PC-9 (cell line): ENCODE data around the gene IQSEC3. TPM values are rescaled to one million over a fixed set of nuclear protein-coding genes. Genes with fewer than 3 reads are reported as not detected.

Experiments used
- BruUV-seq: library from RNA; stranded (reverse); fragments of 400-500 nt; replicated peaks from 2 replicates; lab custom pipeline; 2021; lab: Mats Ljungman, UMichigan
- CTCF ChIA-PET: fragments of 300-600 bp; sonication (Branson Sonifier 250); formaldehyde crosslinking; loops from one replicate; lab custom pipeline; 2022; ENCODE audit warnings: antibody characterized with exemption; lab: Charles Lee
- POLR2A ChIA-PET: fragments of 300-600 bp; sonication (Branson Sonifier 250); formaldehyde crosslinking; loops from one replicate; lab custom pipeline; 2022; ENCODE audit warnings: antibody characterized with exemption; ENCODE audit not compliant: unreplicated experiment; lab: Charles Lee
- DNase-seq, 2 experiments: peaks; one replicate each; pipeline versions ENCODE4 v3.0.0 to v3.0.0-alpha.2; 2015 to 2022; ENCODE audit warnings: mixed read lengths in 1 of 2
- H2AFZ ChIP-seq: fragments of 200-600 bp; sonication (generic); 2 replicates; pipeline ENCODE4 v1.8.1; 2017; ENCODE audit warnings: antibody characterized with exemption
- H3F3A ChIP-seq: fragments of 200-600 bp; sonication (generic); 2 replicates; pipeline ENCODE4 v1.8.1; 2017; ENCODE audit warnings: antibody characterized with exemption, mild to moderate bottlenecking, low read depth; ENCODE audit not compliant: insufficient read depth
- H3K27ac ChIP-seq: fragments of 200-600 bp; sonication (generic); 2 replicates; pipeline ENCODE4 v1.6.1; 2016; ENCODE audit warnings: mixed run types
- H3K27me3 ChIP-seq: fragments of 200-600 bp; sonication (generic); 2 replicates; pipeline ENCODE4 v1.6.1; 2016; ENCODE audit warnings: low read depth, mixed run types; ENCODE audit not compliant: insufficient read depth
- H3K36me3 ChIP-seq: fragments of 200-600 bp; sonication (generic); 2 replicates; pipeline ENCODE4 v1.6.1; 2016; ENCODE audit warnings: low read depth, mixed run types
- H3K4me1 ChIP-seq: fragments of 200-600 bp; sonication (generic); replicated peaks from 2 replicates; pipeline ENCODE4 v1.6.1; 2016; ENCODE audit warnings: mixed run types; ENCODE audit not compliant: insufficient read depth
- H3K4me2 ChIP-seq: fragments of 200-600 bp; sonication (generic); 2 replicates; pipeline ENCODE4 v1.6.1; 2017; ENCODE audit warnings: mixed run types
- H3K4me3 ChIP-seq: fragments of 200-600 bp; sonication (generic); 2 replicates; pipeline ENCODE4 v1.6.1; 2016; ENCODE audit warnings: mixed run types
- H3K79me2 ChIP-seq: fragments of 200-600 bp; sonication (generic); 2 replicates; pipeline ENCODE4 v1.6.1; 2017; ENCODE audit warnings: low read depth, mixed run types
- H3K9me2 ChIP-seq: fragments of 200-600 bp; sonication (generic); 2 replicates; pipeline ENCODE4 v1.8.1; 2017; ENCODE audit warnings: mild to moderate bottlenecking; ENCODE audit not compliant: insufficient read depth
- H3K9me3 ChIP-seq: fragments of 200-600 bp; sonication (generic); 2 replicates; pipeline ENCODE4 v1.8.1; 2016; ENCODE audit warnings: low read depth; ENCODE audit not compliant: insufficient read depth
- H4K20me1 ChIP-seq: fragments of 200-600 bp; sonication (generic); 2 replicates; pipeline ENCODE4 v1.8.1; 2017; ENCODE audit not compliant: insufficient read depth
- CTCF ChIP-seq: fragments of 200-600 bp; sonication (generic); conservative IDR thresholded peaks from 2 replicates; pipeline ENCODE4 v1.6.1; 2017; ENCODE audit warnings: mixed run types, antibody characterized with exemption, mild to moderate bottlenecking, moderate library complexity
- EZH2 ChIP-seq: fragments of 200-600 bp; sonication (generic); IDR thresholded peaks from 2 replicates; pipeline ENCODE4 v1.8.0; 2017; ENCODE audit warnings: antibody characterized with exemption, low read depth
- intact Hi-C: fragments of 100-400 bp; cut with micrococcal nuclease; formaldehyde crosslinking; loops from one replicate; pipeline ENCODE4 v1.10.0; 2022; ENCODE audit not compliant: unreplicated experiment
- total RNA-seq: library from RNA; stranded (reverse); gene quantifications from 2 replicates; pipeline ENCODE4 v1.2.3, GENCODE V29; 2021

The IQSEC3 gene
- total RNA-seq, 1 experiment from 2014 or later: not detected

GRCh38 chr12:191541-191940, 125.0 kb downstream of the IQSEC3 start:
- H3K27ac ChIP-seq: no peak overlapping the region

GRCh38 chr12:193261-193660, 126.7 kb downstream of the IQSEC3 start:
- no peaks in the 10 kb centered on the region for H3K9me2 ChIP-seq
- no peaks in the 10 kb centered on the region for H3F3A ChIP-seq
- H3K9me3 ChIP-seq: no peaks in the 10 kb centered on the region
- no peak overlapping the region for H3K4me2 ChIP-seq
- no peak for TF ChIP-seq CTCF
- TF ChIP-seq EZH2: no peak
- no peak overlapping the region for H2AFZ ChIP-seq
- H3K4me3 ChIP-seq: no peak overlapping the region
- no peak overlapping the region for H3K27ac ChIP-seq
- intact Hi-C loops: no loop called here
- DNase-seq: no peak
- no peaks in the 10 kb centered on the region for H3K36me3 ChIP-seq
- POLR2A ChIA-PET: no interaction called here
- H4K20me1 ChIP-seq: no peaks in the 10 kb centered on the region
- H3K4me1 ChIP-seq: no peaks in the 10 kb centered on the region
- H3K27me3 ChIP-seq: peaks cover 81% of the 10 kb centered on the region
- no peaks in the 10 kb centered on the region for H3K79me2 ChIP-seq
- BruUV-seq: no TSS peak
- CTCF ChIA-PET: no interaction called here

More at GRCh38 chr12:191541-191940, 125.0 kb downstream of the IQSEC3 start:
- Histone ChIP-seq H2AFZ (no peak overlapping the region), H3K9me2 (no peaks in the 10 kb centered on the region), H3K27me3 (peaks cover 74% of the 10 kb centered on the region), H3K9me3 (no peaks in the 10 kb centered on the region), H3F3A (no peaks in the 10 kb centered on the region), H3K79me2 (no peaks in the 10 kb centered on the region), H3K4me1 (no peaks in the 10 kb centered on the region), H3K36me3 (no peaks in the 10 kb centered on the region), H4K20me1 (no peaks in the 10 kb centered on the region), H3K4me2 (no peak overlapping the region), H3K4me3 (no peak overlapping the region)
- POLR2A ChIA-PET: no interaction called here
- CTCF ChIA-PET: no interaction called here
- no peak for TF ChIP-seq EZH2
- DNase-seq: no peak
- BruUV-seq: no TSS peak
- intact Hi-C loops: no loop called here

- no peak overlapping the region for H3K4me2 ChIP-seq
- no peak for TF ChIP-seq CTCF
- TF ChIP-seq EZH2: no peak
- H3K4me3 ChIP-seq: no peak overlapping the region
- BruUV-seq: no TSS peak
- H2AFZ ChIP-seq: no peak overlapping the region
- ChIA-PET CTCF (no interaction called here), POLR2A (no interaction called here)
- H3F3A ChIP-seq: no peaks in the 10 kb centered on the region
- peaks cover 90% of the 10 kb centered on the region for H3K27me3 ChIP-seq
- no peaks in the 10 kb centered on the region for H3K36me3 ChIP-seq
- no peak for DNase-seq
- no peak overlapping the region for H3K27ac ChIP-seq
- intact Hi-C loops: no loop called here
- no peaks in the 10 kb centered on the region for H4K20me1 ChIP-seq
- no peaks in the 10 kb centered on the region for H3K4me1 ChIP-seq
- H3K9me2 ChIP-seq: no peaks in the 10 kb centered on the region
- H3K9me3 ChIP-seq: no peaks in the 10 kb centered on the region
- no peaks in the 10 kb centered on the region for H3K79me2 ChIP-seq
These were observed 127.7 kb downstream of the IQSEC3 start for GRCh38 chr12:194276-194675.

GRCh38 chr12:195156-195555, 128.6 kb downstream of the IQSEC3 start:
- POLR2A ChIA-PET: no interaction called here
- TF ChIP-seq CTCF (no peak), EZH2 (no peak)
- H2AFZ ChIP-seq: no peak overlapping the region
- no peak for DNase-seq
- H3K36me3 ChIP-seq: no peaks in the 10 kb centered on the region
- H3K4me2 ChIP-seq: no peak overlapping the region
- peaks cover 87% of the 10 kb centered on the region for H3K27me3 ChIP-seq
- H3K9me2 ChIP-seq: no peaks in the 10 kb centered on the region
- no peaks in the 10 kb centered on the region for H3K79me2 ChIP-seq
- no peak overlapping the region for H3K27ac ChIP-seq
- H4K20me1 ChIP-seq: no peaks in the 10 kb centered on the region
- intact Hi-C loops: no loop called here
- H3K4me3 ChIP-seq: no peak overlapping the region
- CTCF ChIA-PET: no interaction called here
- no TSS peak for BruUV-seq
- no peaks in the 10 kb centered on the region for H3K4me1 ChIP-seq
- no peaks in the 10 kb centered on the region for H3F3A ChIP-seq
- no peaks in the 10 kb centered on the region for H3K9me3 ChIP-seq
